ENCODE results near the gene KCNIP1.

The KCNIP1 gene

DNA sequence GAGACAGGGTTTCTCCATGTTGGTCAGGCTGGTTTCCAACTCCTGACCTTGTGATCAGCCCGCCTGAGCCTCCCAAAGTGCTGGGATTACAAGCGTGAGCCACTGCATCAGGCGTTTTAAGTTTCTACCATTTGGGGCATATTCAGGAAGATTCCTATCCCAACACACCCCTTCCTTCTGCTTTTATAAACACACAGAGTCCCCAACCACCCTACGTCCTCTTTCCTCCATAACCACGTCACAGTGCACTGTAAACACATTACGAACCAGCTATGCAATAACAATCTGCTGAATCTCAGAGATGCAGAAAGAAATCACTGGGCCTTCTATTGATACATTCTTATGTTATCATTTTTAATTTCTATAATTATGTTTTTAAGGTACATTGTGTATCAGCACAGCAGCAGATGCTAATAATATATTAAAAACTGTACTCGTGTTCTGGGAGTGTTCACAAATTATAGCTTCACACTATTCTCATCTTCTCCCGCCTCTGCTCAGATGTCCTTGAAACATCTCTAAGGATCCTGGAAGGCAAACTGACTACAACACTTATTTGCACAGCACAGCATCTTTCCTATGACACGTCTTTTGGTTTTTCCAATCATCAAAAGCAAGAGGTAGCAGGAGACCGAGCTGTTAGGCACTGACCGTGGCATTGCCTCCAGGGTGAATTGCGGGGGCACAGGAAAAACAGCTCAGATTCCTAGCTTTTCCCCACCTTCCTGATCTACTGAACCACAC lies 60.2 kb downstream of the KCNIP1 start:
- Histone ChIP-seq H3K36me3 (ENCODE audit: control insufficient read depth, insufficient read depth, low read length) (no peaks in the 10 kb centered on the region), H3K9ac (ENCODE audit: low read length) (no peak overlapping the region), H3K4me1 (ENCODE audit: control insufficient read depth, insufficient read depth, low read length) (no peaks in the 10 kb centered on the region), H3K27me3 (ENCODE audit: control insufficient read depth, insufficient read depth, low read length) (no peaks in the 10 kb centered on the region), H3K27ac (ENCODE audit: low read depth, low read length) (no peak overlapping the region), H3K4me3 (ENCODE audit: low read depth, low read length) (no peak overlapping the region), H3K9me3 (ENCODE audit: control insufficient read depth, insufficient read depth, low read depth, low read length) (no peaks in the 10 kb centered on the region)

DNA sequence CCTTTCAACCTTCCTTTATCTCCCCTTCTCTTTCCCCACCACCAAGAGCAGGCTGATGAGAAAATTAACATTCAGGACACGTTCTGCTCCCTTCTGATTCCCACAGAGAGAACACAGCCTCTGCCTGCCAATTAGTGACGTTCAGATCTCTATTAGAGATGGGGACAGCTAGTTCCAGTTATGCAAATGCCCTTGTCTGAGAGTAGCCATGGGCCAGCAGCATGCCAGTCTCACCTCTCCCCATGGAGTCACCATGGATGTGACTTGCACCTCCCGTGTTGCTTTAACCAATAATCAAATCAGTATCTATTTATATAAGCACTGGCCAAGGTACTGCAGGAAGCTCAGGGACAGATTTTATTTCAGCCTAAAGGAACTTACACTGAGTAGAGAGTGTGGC lies 61.3 kb downstream of the KCNIP1 start:
- Histone ChIP-seq H3K9me3 (ENCODE audit: control insufficient read depth, insufficient read depth, low read depth, low read length) (no peaks in the 10 kb centered on the region), H3K4me1 (ENCODE audit: control insufficient read depth, insufficient read depth, low read length) (no peaks in the 10 kb centered on the region), H3K4me3 (ENCODE audit: low read depth, low read length) (no peak overlapping the region), H3K27me3 (ENCODE audit: control insufficient read depth, insufficient read depth, low read length) (no peaks in the 10 kb centered on the region), H3K27ac (ENCODE audit: low read depth, low read length) (no peak overlapping the region), H3K9ac (ENCODE audit: low read length) (no peak overlapping the region), H3K36me3 (ENCODE audit: control insufficient read depth, insufficient read depth, low read length) (no peaks in the 10 kb centered on the region)

DNA sequence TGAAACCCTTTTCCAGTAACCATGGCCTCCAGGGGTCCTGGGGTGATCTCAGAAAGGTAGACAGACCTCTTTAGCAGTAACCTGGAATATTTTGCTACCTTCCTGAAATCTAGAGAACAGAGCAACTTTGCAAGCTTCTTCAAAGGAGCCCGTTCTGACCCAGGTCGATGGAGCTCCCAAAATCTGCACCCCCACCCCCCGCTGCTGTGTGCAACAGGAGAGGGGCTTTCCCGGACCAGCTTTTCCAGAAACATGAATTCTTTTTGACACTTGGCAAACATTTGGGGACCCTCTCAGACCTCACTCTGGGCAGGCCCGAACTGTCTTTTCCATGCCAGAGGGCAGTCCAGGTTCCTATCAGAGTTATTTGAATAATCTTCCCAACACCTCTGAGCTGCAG lies 65.3 kb downstream of the KCNIP1 start:
- H3K36me3 ChIP-seq (ENCODE audit: control insufficient read depth, insufficient read depth, low read length) = no peaks in the 10 kb centered on the region
- H3K9me3 ChIP-seq (ENCODE audit: control insufficient read depth, insufficient read depth, low read depth, low read length) = no peaks in the 10 kb centered on the region
- H3K4me3 ChIP-seq (ENCODE audit: low read depth, low read length) = no peak overlapping the region
- H3K27ac ChIP-seq (ENCODE audit: low read depth, low read length) = no peak overlapping the region
- no peaks in the 10 kb centered on the region for H3K27me3 ChIP-seq (ENCODE audit: control insufficient read depth, insufficient read depth, low read length)
- no peak overlapping the region for H3K9ac ChIP-seq (ENCODE audit: low read length)
- H3K4me1 ChIP-seq (ENCODE audit: control insufficient read depth, insufficient read depth, low read length) = no peaks in the 10 kb centered on the region

DNA sequence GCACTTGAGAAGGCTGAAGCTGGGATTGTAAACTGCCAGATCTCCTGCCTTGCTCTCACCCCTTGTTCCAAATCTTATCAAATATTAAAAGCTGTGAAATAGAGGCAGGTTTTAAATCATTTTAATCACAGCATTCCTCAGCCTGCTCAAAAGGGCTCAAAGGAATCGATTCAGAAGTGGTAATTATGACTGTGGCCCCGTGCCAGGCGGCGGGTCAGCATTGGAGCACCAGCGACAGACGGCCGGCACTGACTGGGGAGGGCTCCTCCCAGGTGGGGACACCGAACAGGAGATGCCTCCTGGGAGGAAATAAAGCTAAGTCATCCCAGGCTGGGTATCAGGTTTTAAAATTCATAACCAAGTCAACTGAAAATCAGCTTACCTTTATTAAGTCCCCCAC lies 66.7 kb downstream of the KCNIP1 start:
- Histone ChIP-seq H3K4me3 (ENCODE audit: low read depth, low read length) (no peak overlapping the region), H3K9me3 (ENCODE audit: control insufficient read depth, insufficient read depth, low read depth, low read length) (no peaks in the 10 kb centered on the region), H3K27ac (ENCODE audit: low read depth, low read length) (no peak overlapping the region), H3K36me3 (ENCODE audit: control insufficient read depth, insufficient read depth, low read length) (no peaks in the 10 kb centered on the region), H3K9ac (ENCODE audit: low read length) (no peak overlapping the region), H3K4me1 (ENCODE audit: control insufficient read depth, insufficient read depth, low read length) (no peaks in the 10 kb centered on the region), H3K27me3 (ENCODE audit: control insufficient read depth, insufficient read depth, low read length) (no peaks in the 10 kb centered on the region)

DNA sequence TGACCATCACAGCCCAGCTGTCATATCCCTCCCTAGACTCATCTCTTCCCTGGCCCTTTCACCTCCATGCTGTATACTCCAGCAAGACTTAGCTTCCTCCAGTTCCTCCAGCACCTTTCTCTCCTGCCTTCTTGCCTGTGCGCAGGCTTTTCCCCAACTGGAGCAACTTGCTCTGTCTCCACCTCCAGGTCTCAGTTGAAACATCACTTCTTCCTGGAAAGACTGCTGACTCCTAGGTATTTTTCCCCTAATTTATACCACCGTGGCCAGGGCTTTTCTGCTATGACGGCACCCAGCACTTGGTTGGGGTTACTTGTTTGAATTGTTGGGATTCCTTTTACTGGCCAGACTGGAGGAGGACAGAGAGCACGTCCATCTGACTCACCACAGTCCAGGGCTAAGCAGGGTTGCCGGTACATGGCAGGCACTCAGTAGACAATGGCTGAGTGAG lies 67.5 kb downstream of the KCNIP1 start:
- Histone ChIP-seq H3K4me3 (ENCODE audit: low read depth, low read length) (no peak overlapping the region), H3K27ac (ENCODE audit: low read depth, low read length) (no peak overlapping the region), H3K36me3 (ENCODE audit: control insufficient read depth, insufficient read depth, low read length) (no peaks in the 10 kb centered on the region), H3K4me1 (ENCODE audit: control insufficient read depth, insufficient read depth, low read length) (no peaks in the 10 kb centered on the region), H3K9me3 (ENCODE audit: control insufficient read depth, insufficient read depth, low read depth, low read length) (peaks cover 5% of the 10 kb centered on the region; the same call in 1 of the 2 replicates), H3K9ac (ENCODE audit: low read length) (no peak overlapping the region), H3K27me3 (ENCODE audit: control insufficient read depth, insufficient read depth, low read length) (no peaks in the 10 kb centered on the region)

DNA sequence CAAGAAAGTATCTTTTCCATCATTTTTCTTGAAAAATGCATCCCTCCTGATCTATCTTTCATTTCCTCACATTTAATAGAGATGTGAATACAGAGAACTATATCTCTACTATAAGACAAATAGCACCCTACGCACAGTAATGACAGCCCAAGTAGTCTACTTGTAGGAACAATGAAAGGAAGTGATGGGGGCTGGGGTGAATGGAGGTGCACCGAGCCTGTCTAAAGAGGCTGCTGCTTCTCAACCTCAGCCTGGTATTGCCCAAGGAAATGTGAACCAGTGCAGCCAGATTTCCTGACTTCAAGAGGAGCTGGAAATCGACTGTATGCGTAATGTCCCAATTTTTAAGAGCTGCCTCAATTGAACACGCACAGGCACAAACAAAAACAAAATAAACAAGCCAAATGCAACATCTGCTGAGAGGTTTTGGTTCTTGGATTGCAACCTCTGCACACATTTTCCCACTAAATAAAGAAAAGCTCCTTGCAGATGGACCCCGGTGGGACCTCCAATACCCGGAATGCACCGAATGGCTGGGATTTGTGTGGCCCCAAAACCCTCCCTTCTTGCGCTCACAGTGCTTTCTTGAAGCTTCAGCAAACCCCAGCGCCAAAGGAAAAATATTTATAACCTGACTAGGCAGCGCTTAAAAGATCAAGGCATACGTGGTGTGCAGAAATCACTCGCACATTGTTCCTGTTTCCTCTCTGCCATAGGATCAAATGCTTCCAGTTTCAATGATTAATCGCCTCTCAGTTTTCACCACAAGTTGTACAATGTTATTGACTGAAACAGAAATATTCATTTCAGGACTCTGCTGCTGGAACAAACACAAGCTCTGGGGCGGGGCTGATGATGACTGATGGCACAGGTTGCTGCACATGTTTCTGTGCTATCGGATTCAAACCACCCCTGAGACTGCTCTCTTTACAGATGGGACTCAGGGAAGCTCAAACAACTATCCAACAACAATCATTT lies 68.3 kb downstream of the KCNIP1 start:
- Histone ChIP-seq H3K4me1 (ENCODE audit: control insufficient read depth, insufficient read depth, low read length) (no peaks in the 10 kb centered on the region), H3K27me3 (ENCODE audit: control insufficient read depth, insufficient read depth, low read length) (no peaks in the 10 kb centered on the region), H3K9ac (ENCODE audit: low read length) (no peak overlapping the region), H3K4me3 (ENCODE audit: low read depth, low read length) (no peak overlapping the region), H3K27ac (ENCODE audit: low read depth, low read length) (no peak overlapping the region), H3K9me3 (ENCODE audit: control insufficient read depth, insufficient read depth, low read depth, low read length) (peaks cover 5% of the 10 kb centered on the region; the same call in 1 of the 2 replicates), H3K36me3 (ENCODE audit: control insufficient read depth, insufficient read depth, low read length) (no peaks in the 10 kb centered on the region)

DNA sequence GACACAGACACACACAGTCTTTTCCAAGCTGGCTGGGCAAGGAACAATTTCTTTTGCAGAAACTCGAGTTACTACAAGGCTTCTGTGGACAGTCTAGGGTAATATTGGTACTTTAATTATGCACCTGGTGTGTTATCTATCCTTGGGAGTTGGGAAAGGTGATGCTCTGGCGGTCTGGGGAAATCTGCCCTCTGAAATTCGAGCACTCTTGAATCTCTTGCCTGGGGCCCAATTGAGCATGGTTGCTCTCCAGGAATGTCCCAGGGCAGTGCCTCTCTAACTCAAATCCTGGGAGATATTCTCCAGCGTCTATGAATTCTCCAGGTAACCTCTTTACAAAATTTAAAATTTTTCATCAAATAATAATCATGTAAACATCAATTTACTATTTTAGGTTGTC lies 69.3 kb downstream of the KCNIP1 start:
- no peaks in the 10 kb centered on the region for H3K27me3 ChIP-seq (ENCODE audit: control insufficient read depth, insufficient read depth, low read length)
- no peak overlapping the region for H3K4me3 ChIP-seq (ENCODE audit: low read depth, low read length)
- no peaks in the 10 kb centered on the region for H3K36me3 ChIP-seq (ENCODE audit: control insufficient read depth, insufficient read depth, low read length)
- no peaks in the 10 kb centered on the region for H3K4me1 ChIP-seq (ENCODE audit: control insufficient read depth, insufficient read depth, low read length)
- no peak overlapping the region for H3K9ac ChIP-seq (ENCODE audit: low read length)
- peaks cover 5% of the 10 kb centered on the region; the same call in 1 of the 2 replicates for H3K9me3 ChIP-seq (ENCODE audit: control insufficient read depth, insufficient read depth, low read depth, low read length)
- H3K27ac ChIP-seq (ENCODE audit: low read depth, low read length) = no peak overlapping the region

DNA sequence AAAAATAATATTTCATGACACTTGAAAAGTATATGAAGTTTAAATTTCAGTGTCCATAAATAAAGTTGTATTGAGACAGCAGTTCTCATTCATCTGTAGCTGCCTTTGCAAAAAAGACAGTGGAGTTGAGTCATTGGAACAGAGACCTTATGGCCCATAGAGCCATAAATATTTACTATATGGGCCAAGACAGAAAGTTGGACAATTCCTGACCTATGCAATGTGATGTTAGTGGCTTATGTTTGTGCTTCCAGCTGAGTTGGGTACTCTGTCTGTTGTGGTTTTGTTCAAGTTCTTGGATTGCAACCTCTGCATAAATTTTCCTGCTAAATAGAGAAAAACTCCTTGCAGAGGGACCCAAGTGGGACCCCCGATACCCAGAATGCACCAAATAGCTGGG lies 69.8 kb downstream of the KCNIP1 start:
- H3K27me3 ChIP-seq (ENCODE audit: control insufficient read depth, insufficient read depth, low read length) = no peaks in the 10 kb centered on the region

DNA sequence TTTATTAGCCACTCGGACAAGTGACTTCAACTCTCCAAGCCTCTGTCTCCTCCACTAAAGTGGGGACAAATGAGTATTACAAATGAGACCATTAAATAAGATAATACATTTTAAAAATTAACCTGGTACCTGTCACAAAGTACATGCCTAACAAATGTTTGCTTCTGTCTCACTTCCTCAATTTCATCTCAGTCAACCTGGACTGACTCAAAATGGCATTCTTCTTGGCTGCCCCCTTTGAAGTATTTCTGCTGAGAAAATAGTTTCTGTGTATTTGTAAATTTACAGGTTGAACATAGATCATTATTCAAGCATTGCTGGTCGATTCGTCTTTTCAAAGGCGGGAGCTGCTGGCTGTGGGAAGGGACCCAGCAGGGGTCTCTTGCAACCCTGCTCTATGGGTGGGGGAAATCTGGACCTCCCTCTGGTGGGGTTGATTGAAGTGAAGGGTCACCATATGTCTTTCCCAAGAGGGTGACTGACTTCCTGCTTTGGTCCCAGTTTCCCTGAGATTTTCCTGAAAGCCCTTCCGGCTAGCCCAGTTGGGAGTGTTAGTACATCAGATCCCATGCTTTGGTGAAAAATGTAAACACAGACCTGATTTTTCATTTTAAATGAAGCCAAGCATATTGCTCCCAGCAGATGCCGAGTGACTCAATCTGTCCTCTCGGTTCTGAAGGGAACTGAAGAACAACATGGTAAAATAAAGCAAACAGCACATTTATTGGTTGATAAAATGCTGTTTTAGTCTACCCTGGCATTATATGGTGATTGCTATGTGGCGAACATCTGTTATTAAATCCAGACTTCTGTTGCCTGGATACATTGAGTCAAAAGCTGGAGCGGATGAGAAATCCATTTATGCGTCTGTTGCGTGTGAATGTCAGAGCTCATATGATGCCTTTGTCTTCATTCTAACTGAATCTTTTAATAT lies 73.0 kb downstream of the KCNIP1 start:
- no peaks in the 10 kb centered on the region for H3K36me3 ChIP-seq (ENCODE audit: control insufficient read depth, insufficient read depth, low read length)
- H3K4me3 ChIP-seq (ENCODE audit: low read depth, low read length) = no peak overlapping the region
- no peak overlapping the region for H3K27ac ChIP-seq (ENCODE audit: low read depth, low read length)
- H3K4me1 ChIP-seq (ENCODE audit: control insufficient read depth, insufficient read depth, low read length) = no peaks in the 10 kb centered on the region
- H3K27me3 ChIP-seq (ENCODE audit: control insufficient read depth, insufficient read depth, low read length) = no peaks in the 10 kb centered on the region
- H3K9ac ChIP-seq (ENCODE audit: low read length) = no peak overlapping the region
- H3K9me3 ChIP-seq (ENCODE audit: control insufficient read depth, insufficient read depth, low read depth, low read length) = peaks cover 11% of the 10 kb centered on the region

More for the DNA sequence above, 69.8 kb downstream of the KCNIP1 start:
- Histone ChIP-seq H3K27ac (ENCODE audit: low read depth, low read length) (no peak overlapping the region), H3K4me1 (ENCODE audit: control insufficient read depth, insufficient read depth, low read length) (no peaks in the 10 kb centered on the region), H3K9me3 (ENCODE audit: control insufficient read depth, insufficient read depth, low read depth, low read length) (peaks cover 6% of the 10 kb centered on the region), H3K9ac (ENCODE audit: low read length) (no peak overlapping the region), H3K4me3 (ENCODE audit: low read depth, low read length) (no peak overlapping the region), H3K36me3 (ENCODE audit: control insufficient read depth, insufficient read depth, low read length) (no peaks in the 10 kb centered on the region)

DNA sequence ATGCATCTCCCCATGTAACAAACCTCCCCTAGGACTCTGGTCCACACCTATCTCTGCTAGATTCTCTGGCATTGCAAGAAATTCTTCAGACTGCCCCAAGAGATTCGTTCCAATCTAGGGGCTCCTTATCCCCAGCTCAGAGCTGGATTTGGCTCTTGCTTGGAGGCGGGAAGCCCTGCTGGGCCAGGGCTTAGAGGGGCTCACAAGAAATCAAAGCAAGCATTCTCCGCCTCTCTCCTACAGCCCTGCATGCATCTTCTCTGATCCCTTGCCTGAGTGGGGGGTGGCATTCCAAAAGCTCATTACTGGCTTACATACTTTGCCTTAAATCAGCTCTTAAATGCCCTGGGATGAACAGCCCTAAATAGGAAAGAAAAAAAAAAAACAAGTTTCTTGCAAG lies 75.8 kb downstream of the KCNIP1 start:
- Histone ChIP-seq H3K27ac (ENCODE audit: low read depth, low read length) (no peak overlapping the region), H3K9me3 (ENCODE audit: control insufficient read depth, insufficient read depth, low read depth, low read length) (peaks cover 11% of the 10 kb centered on the region), H3K27me3 (ENCODE audit: control insufficient read depth, insufficient read depth, low read length) (no peaks in the 10 kb centered on the region), H3K36me3 (ENCODE audit: control insufficient read depth, insufficient read depth, low read length) (no peaks in the 10 kb centered on the region), H3K4me3 (ENCODE audit: low read depth, low read length) (no peak overlapping the region), H3K4me1 (ENCODE audit: control insufficient read depth, insufficient read depth, low read length) (peaks cover 3% of the 10 kb centered on the region; the same call in 1 of the 2 replicates), H3K9ac (ENCODE audit: low read length) (no peak overlapping the region)
